Caco-2 (cell line): ENCODE measurements around the gene NCAM2. TPM values are rescaled to one million over a fixed set of nuclear protein-coding genes. Genes with fewer than 3 reads are reported as not detected.

Experiments used
- BruUV-seq: library from RNA; stranded (reverse); fragments of 400-500 nt; replicated peaks from 2 replicates; lab custom pipeline; 2021; lab: Mats Ljungman, UMichigan
- CTCF ChIA-PET: fragments of 300-600 bp; sonication (Branson Sonifier 250); formaldehyde crosslinking; loops from one replicate; lab custom pipeline; 2022; ENCODE audit warnings: antibody characterized with exemption; lab: Charles Lee
- POLR2A ChIA-PET: fragments of 300-600 bp; sonication (Branson Sonifier 250); formaldehyde crosslinking; loops from one replicate; lab custom pipeline; 2022; ENCODE audit warnings: antibody characterized with exemption; lab: Charles Lee
- DNase-seq, 2 experiments: peaks; one replicate each; pipeline versions ENCODE4 v3.0.0 to v3.0.0-alpha.2; 2020 to 2022
- H3K27me3 ChIP-seq: replicated peaks from 2 replicates; pipeline ENCODE4 v1.6.0; 2011; ENCODE audit warnings: low read length; ENCODE audit not compliant: control insufficient read depth, insufficient read depth
- H3K36me3 ChIP-seq: 2 replicates; pipeline ENCODE4 v1.5.1; 2011; ENCODE audit warnings: low read length; ENCODE audit not compliant: control insufficient read depth, insufficient read depth
- H3K4me1 ChIP-seq: fragments of 250-450 bp; sonication (Bioruptor Pico); 2 replicates; pipeline ENCODE4 v1.5.1; 2020; ENCODE audit warnings: mild to moderate bottlenecking
- H3K4me3 ChIP-seq: 2 replicates; pipeline ENCODE4 v1.5.1; 2011; ENCODE audit warnings: low read depth, mild to moderate bottlenecking, control low read depth, low read length
- H3K9me3 ChIP-seq: fragments of 250-450 bp; sonication (Bioruptor Pico); 2 replicates; pipeline ENCODE4 v1.5.1; 2020; ENCODE audit warnings: mild to moderate bottlenecking, moderate library complexity
- H3K27ac Mint-ChIP-seq: one replicate; pipeline ENCODE4 v1.8.0; 2022; ENCODE audit warnings: mixed read lengths; ENCODE audit not compliant: unreplicated experiment
- H3K27me3 Mint-ChIP-seq: one replicate; pipeline ENCODE4 v1.8.0; 2022; ENCODE audit warnings: mixed read lengths; ENCODE audit not compliant: insufficient read depth, unreplicated experiment
- H3K36me3 Mint-ChIP-seq: one replicate; pipeline ENCODE4 v1.8.0; 2022; ENCODE audit warnings: mild to moderate bottlenecking, mixed read lengths; ENCODE audit not compliant: insufficient read depth, unreplicated experiment
- H3K4me1 Mint-ChIP-seq: one replicate; pipeline ENCODE4 v1.8.0; 2022; ENCODE audit warnings: low read depth, mixed read lengths; ENCODE audit not compliant: unreplicated experiment
- H3K4me3 Mint-ChIP-seq: one replicate; pipeline ENCODE4 v1.8.0; 2022; ENCODE audit warnings: mild to moderate bottlenecking, moderate library complexity, mixed read lengths; ENCODE audit not compliant: unreplicated experiment
- H3K9me3 Mint-ChIP-seq: one replicate; pipeline ENCODE4 v1.8.0; 2022; ENCODE audit warnings: mixed read lengths; ENCODE audit not compliant: unreplicated experiment
- intact Hi-C: fragments of 100-400 bp; cut with micrococcal nuclease; formaldehyde crosslinking; loops from one replicate; pipeline ENCODE4 v1.10.0; 2022; ENCODE audit not compliant: unreplicated experiment
- total RNA-seq: library from RNA; stranded (reverse); gene quantifications from 2 replicates; pipeline ENCODE4 v1.2.3, GENCODE V29; 2022
- TF ChIP-seq, protein P1 (sequence below), 2 experiments: fragments of 200-600 bp in 1 of 2; IDR thresholded peaks; 1 replicate in 1 of 2; 2 replicates in 1 of 2; pipeline versions ENCODE4 v1.5.1 to v1.8.0; 2011 to 2022; ENCODE audit warnings: antibody characterized with exemption in 1 of 2, control low read depth in 1 of 2, inconsistent platforms in 1 of 2, low read depth in 1 of 2, low read length in 1 of 2, mild to moderate bottlenecking in 1 of 2, moderate library complexity in 1 of 2; ENCODE audit not compliant: insufficient read depth in 1 of 2, severe bottlenecking in 1 of 2, unreplicated experiment in 1 of 2

Gene NCAM2
- total RNA-seq, 1 experiment from 2014 or later = not detected

DNA sequence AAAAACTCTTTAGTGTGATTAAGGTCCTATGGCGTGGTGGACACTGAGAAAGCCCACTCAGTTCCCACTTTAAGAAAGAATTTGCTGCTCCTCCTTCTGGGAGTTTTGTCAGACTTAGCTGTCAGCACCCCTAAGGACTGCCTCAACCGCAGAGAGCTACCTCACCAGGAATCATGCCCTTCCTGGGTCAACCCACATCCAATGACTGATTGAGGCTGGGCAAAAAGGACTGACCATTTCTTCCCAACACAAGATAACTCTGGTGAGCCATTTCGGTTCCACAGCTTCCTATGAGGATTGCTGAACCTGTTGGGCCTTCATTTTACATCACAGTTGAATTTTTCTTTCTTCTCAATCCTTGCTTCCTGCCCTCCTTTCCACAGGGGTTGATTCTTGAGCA, 197.9 kb downstream of the NCAM2 start:
- H3K4me1 ChIP-seq = no peaks in the 10 kb centered on the region
- intact Hi-C loops = no loop called here
- Mint-ChIP-seq H3K4me1 (no peaks in the 10 kb centered on the region), H3K9me3 (no peaks in the 10 kb centered on the region), H3K27me3 (no peaks in the 10 kb centered on the region), H3K36me3 (no peaks in the 10 kb centered on the region), H3K4me3 (no peak overlapping the region), H3K27ac (no peak overlapping the region)
- TF ChIP-seq, protein P1, sequence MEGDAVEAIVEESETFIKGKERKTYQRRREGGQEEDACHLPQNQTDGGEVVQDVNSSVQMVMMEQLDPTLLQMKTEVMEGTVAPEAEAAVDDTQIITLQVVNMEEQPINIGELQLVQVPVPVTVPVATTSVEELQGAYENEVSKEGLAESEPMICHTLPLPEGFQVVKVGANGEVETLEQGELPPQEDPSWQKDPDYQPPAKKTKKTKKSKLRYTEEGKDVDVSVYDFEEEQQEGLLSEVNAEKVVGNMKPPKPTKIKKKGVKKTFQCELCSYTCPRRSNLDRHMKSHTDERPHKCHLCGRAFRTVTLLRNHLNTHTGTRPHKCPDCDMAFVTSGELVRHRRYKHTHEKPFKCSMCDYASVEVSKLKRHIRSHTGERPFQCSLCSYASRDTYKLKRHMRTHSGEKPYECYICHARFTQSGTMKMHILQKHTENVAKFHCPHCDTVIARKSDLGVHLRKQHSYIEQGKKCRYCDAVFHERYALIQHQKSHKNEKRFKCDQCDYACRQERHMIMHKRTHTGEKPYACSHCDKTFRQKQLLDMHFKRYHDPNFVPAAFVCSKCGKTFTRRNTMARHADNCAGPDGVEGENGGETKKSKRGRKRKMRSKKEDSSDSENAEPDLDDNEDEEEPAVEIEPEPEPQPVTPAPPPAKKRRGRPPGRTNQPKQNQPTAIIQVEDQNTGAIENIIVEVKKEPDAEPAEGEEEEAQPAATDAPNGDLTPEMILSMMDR (IDR thresholded peaks at IDR 0.05; ENCODE audit: insufficient read depth in 1 of 2, low read depth in 1 of 2, low read length in 1 of 2, severe bottlenecking in 1 of 2, unreplicated experiment in 1 of 2) = no peak
- CTCF ChIA-PET = no interaction called here
- POLR2A ChIA-PET = no interaction called here
- no peak overlapping the region for H3K4me3 ChIP-seq
- no peaks in the 10 kb centered on the region for H3K27me3 ChIP-seq
- H3K9me3 ChIP-seq = no peaks in the 10 kb centered on the region
- no peaks in the 10 kb centered on the region for H3K36me3 ChIP-seq
- no TSS peak for BruUV-seq
- DNase-seq = no peak

DNA sequence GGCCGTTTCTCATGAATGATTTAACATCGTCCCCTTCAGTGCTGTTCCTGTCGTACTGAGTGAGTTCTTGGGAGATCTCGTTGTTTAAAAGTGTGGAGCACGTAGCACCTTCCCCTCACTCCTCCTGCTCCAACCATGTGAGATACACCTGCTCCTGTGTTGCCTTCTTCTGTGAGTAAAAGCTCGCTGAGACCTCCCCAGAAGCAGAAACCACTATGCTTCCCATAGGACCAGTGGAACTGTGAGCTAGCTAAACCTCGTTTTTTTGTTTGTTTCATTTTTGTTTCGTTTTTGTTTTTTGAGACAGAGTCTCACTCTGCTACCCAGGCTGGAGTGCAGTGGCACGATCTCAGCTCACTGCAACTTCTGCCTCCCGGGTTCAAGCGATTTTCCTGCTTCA, 198.6 kb downstream of the NCAM2 start:
- intact Hi-C loops = no loop called here
- H3K9me3 ChIP-seq = no peaks in the 10 kb centered on the region
- TF ChIP-seq, protein P1 (IDR thresholded peaks at IDR 0.05; ENCODE audit: insufficient read depth in 1 of 2, low read depth in 1 of 2, low read length in 1 of 2, severe bottlenecking in 1 of 2, unreplicated experiment in 1 of 2) = no peak
- no peak overlapping the region for H3K4me3 ChIP-seq
- Mint-ChIP-seq H3K27ac (no peak overlapping the region), H3K9me3 (no peaks in the 10 kb centered on the region), H3K4me3 (no peak overlapping the region), H3K4me1 (no peaks in the 10 kb centered on the region), H3K27me3 (no peaks in the 10 kb centered on the region), H3K36me3 (no peaks in the 10 kb centered on the region)
- H3K4me1 ChIP-seq = no peaks in the 10 kb centered on the region
- POLR2A ChIA-PET = no interaction called here
- no peaks in the 10 kb centered on the region for H3K27me3 ChIP-seq
- CTCF ChIA-PET = no interaction called here
- no peaks in the 10 kb centered on the region for H3K36me3 ChIP-seq
- no peak for DNase-seq
- BruUV-seq = no TSS peak

DNA sequence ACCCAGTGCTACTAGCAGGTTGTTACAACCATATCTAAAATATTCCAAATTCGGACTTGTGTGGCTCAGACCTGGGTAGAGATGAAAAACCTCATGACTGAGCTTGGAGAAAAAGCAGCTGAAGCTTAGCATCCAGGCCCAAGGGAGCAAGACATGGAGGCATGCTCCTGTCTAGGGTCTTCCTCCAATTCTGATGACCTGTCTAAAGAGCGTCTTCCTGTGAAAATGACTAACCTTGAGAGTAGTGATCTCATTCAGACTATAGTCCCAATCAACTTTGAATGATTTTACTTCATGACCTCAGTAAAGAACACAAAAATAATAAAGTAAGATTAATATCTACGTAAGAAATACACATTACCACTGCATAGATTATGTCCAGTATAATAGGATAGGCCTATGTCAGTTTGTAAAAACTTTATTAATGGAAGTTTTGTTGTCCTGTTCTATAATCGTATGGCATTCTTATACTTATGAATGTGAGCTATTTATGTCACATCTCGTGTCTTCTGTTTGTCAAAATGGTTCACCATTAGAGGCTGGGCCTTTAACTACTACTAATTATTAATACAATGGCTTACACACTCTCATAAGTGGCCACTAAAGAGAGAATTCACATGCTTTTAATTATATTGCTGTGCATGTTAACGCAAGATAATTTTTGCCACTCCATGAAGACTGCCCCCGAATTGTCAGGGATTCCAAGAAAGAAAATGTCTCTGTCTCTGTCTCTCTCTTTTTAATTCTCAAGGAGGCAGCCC, 201.3 kb downstream of the NCAM2 start:
- CTCF ChIA-PET = no interaction called here
- H3K4me1 Mint-ChIP-seq = no peaks in the 10 kb centered on the region
- TF ChIP-seq, protein P1 (IDR thresholded peaks at IDR 0.05; ENCODE audit: insufficient read depth in 1 of 2, low read depth in 1 of 2, low read length in 1 of 2, severe bottlenecking in 1 of 2, unreplicated experiment in 1 of 2) = no peak
- H3K27ac Mint-ChIP-seq = no peak overlapping the region
- H3K4me3 ChIP-seq = no peak overlapping the region
- no peaks in the 10 kb centered on the region for H3K36me3 ChIP-seq
- POLR2A ChIA-PET = no interaction called here
- DNase-seq = no peak
- no peak overlapping the region for H3K4me3 Mint-ChIP-seq
- no peaks in the 10 kb centered on the region for H3K4me1 ChIP-seq
- H3K9me3 Mint-ChIP-seq = no peaks in the 10 kb centered on the region
- BruUV-seq = no TSS peak
- no peaks in the 10 kb centered on the region for H3K9me3 ChIP-seq
- H3K27me3 ChIP-seq = no peaks in the 10 kb centered on the region
- no peaks in the 10 kb centered on the region for H3K27me3 Mint-ChIP-seq
- H3K36me3 Mint-ChIP-seq = no peaks in the 10 kb centered on the region
- intact Hi-C loops = no loop called here
